Measurements from ENCODE around the gene WDR6.
A peak's percentile ranks its signal among the peaks of the same experiment; 100 is the strongest.
"Not testable (repeated sequence)": the region's sequence is repeated elsewhere in the genome, so short reads cannot be mapped to it uniquely, and the experiment has no call there.

Gene WDR6

DNA sequence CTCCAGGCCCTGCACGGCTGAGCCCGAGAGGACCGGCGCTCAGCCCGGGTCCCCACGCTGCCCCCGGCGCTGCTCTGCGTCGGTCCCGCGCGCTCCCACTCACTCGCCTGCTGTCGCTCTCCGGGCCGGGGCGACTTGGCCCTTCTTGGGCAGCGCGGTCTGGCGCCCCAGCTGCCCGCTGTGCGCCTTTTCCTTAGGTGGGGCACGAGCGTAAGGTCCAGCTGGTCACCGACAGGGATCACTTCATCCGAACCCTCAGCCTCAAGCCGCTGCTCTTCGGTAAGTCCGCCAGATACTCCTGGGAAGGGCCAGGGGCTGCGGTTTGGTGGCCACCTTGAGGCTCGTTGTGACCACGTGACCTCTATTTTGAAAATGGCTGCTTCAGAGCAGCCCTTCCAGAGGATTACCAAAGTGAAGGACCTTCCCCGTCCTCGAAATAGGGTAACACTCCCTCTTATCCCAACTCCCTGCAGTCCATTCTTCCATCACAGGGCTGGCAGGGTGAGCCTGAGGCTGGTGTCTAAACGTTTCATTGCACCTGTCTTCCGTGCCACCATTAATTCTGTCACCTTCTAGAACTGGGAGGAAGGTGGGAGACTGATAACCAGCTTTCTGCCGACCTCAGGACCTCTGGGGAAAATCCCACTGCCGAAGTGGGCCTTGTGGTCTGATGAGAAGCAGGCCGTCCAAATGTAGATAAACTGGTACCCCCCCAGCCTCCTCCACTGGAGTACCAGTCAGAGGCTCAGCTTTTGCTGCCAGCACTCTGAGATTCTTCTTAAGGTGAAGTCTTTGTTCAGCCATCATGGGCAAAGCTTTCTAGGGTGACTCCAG is 16.3 kb upstream of the WDR6 start:
- no peak for DNase-seq (ENCODE audit: low spot score)

DNA sequence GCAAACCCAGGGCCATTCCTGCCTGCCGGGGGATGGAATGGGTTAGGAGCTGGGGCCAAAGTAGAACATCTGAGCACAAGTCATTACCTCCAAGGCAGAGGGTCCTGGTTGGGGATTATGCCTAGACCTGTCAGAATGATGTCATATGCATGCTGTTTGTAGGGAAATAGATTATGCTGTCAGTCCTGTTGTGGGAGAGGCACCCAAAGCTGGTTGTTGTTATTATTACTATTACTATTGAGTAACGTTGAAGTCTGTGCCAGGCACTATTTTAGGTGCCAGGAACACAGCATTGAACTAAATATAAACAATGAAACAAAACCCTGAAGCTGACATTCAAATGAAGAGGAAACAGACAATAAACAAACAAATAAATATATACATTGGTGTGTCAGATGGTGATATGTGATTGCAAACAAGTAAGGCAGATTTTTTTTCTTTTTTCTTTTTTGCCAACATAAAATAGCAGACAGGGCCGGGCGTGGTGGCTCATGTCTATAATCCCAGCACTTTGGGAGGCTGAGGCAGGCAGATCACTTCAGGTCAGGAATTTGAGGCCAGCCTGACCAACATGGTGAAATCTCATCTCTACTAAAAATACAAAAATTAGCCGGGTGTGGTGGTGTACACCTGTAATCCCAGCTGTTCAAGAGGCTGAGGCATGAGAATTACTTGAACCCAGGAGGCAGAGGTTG is 15.2 kb upstream of the WDR6 start:
- no peak for DNase-seq (ENCODE audit: low spot score)

DNA sequence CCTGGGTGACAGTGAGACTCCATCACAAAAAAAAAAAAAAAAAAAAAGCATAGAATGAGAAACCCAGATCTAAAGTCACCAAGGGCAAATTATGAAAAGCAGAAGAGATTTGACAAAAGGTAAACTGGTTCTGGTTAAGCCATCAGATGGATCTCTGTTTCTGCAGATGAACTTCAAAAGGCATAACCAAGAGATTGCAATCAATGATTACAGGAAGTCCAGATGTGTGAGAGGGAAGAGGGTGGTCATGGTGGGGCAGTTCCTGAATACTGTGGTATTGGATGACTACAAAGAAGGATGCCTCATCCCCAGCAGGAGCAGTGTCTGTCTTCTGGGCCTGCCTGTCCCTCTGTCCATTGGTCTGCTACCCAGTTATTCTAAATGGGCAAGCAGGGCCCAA is 13.4 kb upstream of the WDR6 start:
- no peak for DNase-seq (ENCODE audit: low spot score)

DNA sequence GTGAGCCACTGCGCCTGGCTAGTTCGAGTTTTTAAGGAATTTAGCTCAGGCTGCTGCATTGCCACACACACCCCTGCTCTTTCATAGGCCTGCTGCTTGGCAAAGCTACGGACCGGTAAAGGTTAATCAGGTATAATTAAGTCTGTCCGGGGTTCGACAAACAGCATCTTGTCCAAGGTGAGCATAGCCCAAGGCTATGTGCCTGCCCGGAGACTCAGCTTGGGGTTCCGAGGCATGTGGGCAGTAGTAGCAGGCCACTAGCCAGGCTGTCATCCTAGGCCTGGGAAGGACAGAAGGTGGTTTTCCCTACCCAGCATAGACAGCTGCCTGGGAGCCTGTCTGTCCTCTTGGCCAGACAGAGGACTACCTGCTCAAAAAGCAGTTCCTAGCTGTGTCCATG is 10.6 kb upstream of the WDR6 start:
- no peak for DNase-seq (ENCODE audit: low spot score)

DNA sequence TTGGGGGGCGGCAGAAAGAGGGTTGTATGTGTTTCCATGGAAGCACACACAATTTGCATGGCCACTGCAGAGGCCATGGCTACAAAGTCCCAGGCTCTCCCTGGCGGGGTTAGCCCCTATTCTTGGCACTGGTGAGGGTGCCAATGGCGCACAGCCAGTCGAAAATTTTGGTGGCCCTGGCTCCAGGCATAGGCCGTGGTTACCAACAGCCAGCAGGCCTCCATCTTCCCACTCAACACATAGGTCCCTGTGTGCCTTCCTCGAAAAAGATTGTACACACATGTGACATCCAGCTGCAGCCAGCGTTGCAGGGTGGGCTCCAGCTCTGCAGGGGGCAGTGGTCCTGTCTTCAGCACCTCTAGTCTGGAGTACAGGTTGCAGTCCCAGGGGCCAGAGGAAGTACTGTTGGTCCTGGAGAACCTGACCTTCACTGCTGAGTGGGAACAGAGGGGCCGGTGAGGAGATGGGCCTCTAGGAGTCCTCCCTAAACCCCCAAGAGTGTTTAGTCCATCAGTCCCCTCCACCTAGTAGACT is 10.0 kb upstream of the WDR6 start:
- no peak for DNase-seq (ENCODE audit: low spot score)

DNA sequence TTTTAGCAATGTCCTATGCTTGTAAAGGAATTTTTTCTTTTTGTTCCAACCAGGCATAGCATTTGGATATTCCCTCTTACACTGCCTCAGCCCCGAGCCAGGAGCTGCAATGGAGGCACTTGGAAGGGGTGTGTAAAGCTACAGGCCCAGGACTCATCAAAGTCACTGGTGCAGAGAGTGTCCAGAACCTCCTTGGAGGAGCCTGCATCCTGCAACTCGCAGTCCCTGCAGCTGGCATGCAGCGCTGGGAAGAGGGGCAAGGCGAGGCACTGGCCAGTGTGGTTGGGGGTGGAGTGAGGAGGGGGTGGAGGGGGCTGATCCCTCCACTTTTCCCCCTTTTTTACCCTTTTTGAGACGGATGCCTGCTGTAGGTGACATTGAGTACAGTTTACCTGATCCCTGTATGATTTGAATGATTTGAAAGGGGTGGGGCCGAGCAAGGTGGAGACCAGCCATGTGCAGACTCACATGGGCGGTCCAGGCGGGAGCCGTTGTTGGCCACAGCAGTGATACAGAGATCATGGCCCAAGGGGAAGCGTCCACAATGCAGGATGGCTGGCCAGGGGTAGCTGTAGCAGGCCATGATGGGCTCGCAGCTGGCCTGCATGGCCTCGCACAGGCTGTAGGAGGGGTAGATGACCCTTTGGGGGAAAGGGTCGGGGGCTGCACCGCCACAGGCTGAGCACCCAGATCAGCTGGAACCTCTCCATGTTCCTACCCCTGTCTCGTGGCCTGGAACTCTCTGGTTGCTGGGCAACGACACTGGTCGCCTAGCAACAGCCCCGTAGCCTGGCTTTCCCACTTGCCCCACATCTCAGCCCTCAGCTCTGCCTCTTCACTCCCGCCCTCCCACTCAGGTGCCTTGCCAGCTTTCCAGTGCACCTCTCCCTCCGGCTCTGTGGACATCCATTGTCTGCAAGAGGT is 9.2 kb upstream of the WDR6 start:
- DNase-seq (ENCODE audit: low spot score): no peak

DNA sequence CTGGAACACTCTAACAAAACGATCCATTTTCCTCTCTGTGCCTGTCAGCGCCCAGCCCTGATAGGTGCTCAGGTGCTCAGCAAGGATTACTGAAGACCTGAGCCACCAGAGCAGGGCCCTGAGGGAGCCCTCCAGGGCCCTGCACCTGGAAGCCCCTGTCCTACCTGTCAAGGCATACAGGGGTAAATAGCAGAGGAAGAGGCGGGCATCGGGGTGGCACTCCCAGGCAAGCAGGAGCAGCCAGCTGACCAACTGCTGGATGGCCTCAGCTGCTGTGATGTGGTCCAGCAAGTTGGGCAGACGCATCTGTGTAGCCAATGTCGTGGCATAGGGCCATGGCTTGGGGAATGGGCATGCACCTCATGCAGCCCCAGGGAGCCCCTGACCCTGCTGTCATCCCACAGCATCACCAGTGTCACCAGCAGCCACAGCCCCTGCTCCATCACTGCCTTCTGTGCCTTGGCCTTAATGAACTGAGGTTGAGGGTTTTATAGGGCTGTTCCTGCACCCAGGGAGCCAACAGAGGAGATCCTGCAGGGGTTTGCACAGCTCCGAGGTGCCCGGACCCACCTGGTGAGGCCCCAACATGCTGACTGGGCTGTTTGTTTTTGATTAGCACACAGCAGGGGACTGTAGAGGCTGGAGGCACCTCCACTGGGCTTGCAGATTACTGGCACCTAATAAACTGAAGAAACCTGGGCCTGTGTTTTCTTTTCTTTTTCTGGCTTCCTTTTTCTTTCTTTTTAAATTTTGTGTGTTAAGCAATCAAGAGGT is 7.9 kb upstream of the WDR6 start:
- DNase-seq (ENCODE audit: low spot score): no peak

DNA sequence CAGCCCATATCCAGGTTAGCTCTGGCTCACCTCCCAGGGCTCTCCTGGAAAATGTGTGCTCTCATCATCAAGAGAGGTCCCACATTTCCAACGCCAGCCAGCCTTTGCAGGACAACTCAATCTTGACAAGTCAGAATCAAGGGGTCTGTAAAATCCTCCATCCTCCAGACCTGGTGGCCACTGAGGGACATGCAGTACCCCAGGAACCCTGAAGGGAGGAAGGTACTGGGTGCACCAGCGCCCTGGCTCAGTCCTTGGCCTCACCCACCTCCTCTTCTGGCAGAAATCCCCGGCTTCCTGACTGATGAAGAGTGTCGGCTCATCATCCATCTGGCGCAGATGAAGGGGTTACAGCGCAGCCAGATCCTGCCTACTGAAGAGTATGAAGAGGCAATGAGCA is 6.0 kb upstream of the WDR6 start:
- no peak for DNase-seq (ENCODE audit: low spot score)

DNA sequence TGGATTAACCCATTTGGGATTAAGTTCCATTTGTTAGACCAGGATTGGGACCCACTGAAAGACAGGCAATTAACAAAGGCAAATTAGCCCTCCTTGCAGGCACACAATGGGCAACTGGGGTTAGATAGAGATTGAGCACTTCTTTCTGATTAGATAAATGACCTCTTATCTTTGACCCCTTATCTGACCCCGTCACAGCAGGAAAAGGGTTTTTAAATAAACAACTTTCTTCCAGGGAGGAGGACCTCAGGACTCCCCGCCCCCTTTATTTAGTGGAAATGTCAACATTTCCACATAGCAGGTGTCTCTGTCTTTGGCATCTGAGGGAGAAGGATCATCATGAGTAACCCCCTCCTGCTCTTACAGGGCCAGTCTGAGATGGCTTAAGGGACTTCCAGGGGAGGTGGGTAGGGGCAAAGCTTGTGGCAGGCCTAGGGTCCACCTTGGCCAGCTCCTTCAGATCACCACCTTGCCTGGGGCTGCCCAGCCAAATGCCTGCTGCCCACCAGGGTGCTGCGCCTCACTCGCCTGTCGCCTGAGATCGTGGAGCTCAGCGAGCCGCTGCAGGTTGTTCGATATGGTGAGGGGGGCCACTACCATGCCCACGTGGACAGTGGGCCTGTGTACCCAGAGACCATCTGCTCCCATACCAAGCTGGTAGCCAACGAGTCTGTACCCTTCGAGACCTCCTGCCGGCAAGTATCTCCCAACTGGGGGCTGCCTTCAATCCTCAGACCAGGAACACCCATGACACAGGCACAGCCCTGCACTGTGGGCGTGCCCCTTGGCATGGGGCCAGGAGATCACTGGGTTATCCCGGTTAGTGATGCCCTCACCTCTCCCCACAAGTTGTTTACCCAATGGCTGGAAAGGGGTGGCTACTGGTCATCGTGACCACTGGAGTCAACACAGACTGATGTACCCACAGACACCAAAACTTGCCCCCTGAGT is 2.6 kb upstream of the WDR6 start:
- DNase-seq (ENCODE audit: low spot score): no peak

DNA sequence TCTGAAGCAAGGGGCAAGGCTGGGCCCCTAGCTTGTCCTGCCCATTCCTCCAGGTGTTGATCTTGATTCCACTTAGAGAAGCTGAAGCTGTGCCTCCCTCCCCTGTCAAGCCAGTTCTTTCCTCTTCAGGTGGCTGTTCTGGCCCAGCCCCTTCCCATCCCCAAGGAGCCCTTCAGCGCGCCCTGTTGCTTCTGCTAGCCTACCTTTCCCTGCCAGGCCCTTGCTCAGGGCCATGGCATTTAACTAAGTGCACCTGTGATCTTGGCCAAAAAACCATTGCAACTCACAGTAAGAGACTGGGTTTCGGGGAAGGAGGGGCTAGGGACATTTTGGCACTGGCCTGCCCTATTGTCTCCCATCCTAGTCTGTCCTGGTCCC is 1.9 kb upstream of the WDR6 start:
- DNase-seq (ENCODE audit: low spot score): no peak

DNA sequence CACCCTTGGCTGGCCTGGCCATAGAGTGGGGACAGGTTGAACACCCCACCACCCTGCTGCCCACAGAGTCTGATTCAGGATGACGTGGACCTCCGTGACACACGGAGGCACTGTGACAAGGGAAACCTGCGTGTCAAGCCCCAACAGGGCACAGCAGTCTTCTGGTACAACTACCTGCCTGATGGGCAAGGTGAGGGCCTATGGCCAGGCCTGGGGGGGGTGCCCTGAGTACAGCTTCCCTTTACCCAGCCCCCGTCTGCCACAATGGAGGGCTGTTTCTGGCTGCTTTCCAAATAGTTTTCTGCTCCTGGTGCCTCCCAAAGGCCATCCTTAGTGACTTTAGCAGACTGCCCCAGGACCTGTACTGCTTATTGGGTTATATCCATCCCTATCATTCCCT is 1.2 kb upstream of the WDR6 start:
- no peak for DNase-seq (ENCODE audit: low spot score)

DNA sequence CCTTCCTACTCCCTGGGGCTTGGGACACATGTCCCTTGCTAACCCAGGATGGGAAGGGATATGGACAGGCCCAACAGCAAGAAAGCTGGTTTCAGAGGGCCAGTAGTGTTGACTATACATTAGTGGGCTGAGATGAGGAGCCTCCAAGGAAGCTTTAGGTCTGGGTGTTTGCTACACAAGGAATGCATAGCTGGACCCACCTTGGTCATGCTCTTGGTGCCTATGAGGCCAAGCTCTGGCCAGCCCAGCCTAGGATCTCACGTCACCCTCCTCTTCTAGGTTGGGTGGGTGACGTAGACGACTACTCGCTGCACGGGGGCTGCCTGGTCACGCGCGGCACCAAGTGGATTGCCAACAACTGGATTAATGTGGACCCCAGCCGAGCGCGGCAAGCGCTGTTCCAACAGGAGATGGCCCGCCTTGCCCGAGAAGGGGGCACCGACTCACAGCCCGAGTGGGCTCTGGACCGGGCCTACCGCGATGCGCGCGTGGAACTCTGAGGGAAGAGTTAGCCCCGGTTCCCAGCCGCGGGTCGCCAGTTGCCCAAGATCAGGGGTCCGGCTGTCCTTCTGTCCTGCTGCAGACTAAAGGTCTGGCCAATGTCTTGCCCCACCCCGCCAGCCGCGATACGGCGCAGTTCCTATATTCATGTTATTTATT is 653 bp upstream of the WDR6 start:
- no peak for DNase-seq (ENCODE audit: low spot score)

DNA sequence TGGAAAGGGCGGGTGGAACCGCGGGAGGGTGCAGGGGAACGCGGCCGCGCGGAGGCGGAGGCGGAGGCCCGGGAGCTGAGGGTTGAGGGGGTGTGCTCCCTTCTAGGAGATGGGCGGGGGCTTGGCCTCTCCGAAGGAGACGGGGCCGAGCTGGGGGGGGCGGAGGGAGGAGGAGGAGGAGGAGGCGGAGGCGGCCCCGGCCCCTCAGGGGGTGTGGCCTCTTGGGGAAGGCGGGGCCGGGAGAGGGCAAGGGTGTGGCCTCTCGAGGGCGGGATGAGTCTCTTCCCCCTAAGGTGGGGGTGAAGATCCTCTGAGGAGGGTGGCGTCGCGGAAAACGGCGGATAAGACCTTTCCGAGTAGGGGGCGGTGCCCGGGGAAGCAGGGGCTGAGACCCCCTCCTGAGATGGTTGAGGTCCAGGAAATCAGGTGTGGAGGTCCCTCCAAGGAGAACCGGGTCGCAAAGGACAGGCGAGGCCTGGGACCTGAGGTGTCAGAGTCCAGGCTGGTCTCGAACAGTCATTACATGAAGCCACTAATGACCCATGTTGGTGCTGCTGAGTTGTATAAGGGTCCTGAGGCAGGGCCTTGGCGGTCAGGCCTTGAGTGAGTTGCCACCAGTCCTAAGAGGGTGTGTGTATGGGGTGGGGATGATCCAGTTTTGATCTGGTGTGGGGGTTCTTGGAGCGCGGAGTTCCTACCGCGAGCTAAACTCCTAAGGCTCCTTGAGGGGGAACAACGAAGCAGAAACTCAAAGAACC is 759 bp downstream of the WDR6 start:
- peak; percentile 76 for DNase-seq (ENCODE audit: low spot score)

DNA sequence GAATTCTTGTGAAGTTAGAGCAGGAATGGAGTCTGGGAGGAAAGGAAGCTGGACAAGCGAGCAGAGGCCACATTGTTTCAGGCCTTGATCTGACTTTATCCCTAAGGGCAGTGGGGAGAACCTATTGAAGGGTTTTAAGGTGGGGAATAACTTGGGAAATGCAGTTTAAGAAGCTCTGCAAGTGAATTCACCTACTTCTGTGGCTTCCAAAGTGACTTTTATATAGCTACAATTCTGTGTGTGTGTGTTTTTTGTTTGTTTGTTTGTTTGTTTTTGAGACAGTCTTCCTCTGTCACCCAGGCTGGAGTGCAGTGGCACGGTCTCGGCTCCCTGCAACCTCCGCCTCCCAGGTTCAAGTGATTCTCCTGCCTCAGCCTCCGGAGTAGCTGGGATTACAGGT is 1.4 kb downstream of the WDR6 start:
- DNase-seq (ENCODE audit: low spot score): not testable (repeated sequence)

DNA sequence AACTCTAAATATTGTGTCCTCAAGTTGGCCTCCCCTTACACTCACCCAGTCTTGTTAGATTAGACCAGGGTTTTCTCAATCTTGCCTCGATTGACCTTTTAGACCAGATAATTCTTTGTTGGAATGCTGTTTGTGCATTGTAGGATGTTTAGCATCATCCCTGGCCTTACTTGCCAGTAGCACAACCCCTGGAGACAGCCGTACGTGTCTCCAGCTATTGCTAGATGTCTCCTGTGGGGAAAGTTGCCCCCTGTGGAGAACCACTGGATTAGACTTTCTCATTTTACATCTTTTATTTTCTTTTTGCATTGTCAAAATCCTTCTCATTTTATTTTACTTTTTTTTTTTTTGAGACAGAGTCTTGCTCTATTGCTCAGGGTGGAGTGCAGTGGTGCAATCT is 2.2 kb downstream of the WDR6 start:
- DNase-seq (ENCODE audit: low spot score): no peak

DNA sequence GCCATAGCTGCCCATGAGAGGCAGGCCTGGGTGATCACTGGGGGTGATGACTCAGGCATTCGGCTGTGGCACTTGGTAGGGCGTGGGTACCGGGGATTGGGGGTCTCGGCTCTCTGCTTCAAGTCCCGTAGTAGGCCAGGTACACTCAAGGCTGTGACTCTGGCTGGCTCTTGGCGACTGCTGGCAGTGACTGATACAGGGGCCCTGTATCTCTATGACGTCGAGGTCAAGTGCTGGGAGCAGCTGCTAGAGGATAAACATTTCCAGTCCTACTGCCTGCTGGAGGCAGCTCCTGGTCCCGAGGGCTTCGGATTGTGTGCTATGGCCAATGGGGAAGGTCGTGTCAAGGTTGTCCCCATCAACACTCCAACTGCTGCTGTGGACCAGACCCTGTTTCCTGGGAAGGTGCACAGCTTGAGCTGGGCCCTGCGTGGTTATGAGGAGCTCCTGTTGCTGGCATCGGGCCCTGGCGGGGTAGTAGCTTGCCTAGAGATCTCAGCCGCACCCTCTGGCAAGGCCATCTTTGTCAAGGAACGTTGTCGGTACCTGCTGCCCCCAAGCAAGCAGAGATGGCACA is 5.3 kb downstream of the WDR6 start:
- DNase-seq (ENCODE audit: low spot score): no peak

DNA sequence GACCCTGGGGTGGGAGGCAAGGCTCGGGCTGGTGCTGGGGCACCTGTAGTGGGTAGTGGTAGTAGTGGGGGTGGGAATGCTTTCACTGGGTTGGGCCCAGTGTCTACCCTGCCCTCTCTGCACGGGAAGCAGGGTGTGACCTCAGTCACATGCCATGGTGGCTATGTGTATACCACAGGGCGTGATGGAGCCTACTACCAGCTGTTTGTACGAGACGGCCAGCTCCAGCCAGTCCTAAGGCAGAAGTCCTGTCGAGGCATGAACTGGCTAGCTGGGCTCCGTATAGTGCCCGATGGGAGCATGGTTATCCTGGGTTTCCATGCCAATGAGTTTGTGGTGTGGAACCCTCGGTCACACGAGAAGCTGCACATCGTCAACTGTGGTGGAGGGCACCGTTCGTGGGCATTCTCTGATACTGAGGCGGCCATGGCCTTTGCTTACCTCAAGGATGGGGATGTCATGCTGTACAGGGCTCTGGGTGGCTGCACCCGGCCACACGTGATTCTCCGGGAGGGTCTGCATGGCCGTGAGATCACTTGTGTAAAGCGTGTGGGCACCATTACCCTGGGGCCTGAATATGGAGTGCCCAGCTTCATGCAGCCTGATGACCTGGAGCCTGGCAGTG is 6.0 kb downstream of the WDR6 start:
- no peak for DNase-seq (ENCODE audit: low spot score)
